ENCODE measurements around the gene BNC1.

DNA sequence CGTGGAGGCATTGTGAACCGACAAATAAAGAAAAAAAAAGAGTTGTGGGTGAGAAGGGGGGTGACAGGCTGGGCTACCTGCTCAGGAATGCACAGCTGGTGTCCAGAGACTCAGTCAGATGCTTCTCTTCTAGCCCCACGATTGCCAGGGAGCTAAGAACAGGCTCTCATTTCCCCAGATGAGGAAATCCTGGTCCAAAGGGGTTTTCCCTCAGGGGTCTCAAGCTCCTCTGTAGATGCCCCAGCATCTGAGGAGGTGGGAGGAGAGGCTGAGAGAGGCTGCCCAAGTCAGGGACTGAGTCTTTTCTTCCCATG is 35.5 kb downstream of the BNC1 start:
- TF ChIP-seq POLR2A (IDR thresholded peaks at IDR 0.05) = no peak
- TF ChIP-seq EP300 (IDR thresholded peaks at IDR 0.05) = no peak
- TF ChIP-seq POLR2AphosphoS5 (IDR thresholded peaks at IDR 0.05) = no peak
- TF ChIP-seq CTCF (IDR thresholded peaks at IDR 0.05) = no peak
